ENCODE measurements around the gene COL4A2.
"Not testable (repeated sequence)": the region's sequence is repeated elsewhere in the genome, so short reads cannot be mapped to it uniquely, and the experiment has no call there.

The COL4A2 gene

DNA sequence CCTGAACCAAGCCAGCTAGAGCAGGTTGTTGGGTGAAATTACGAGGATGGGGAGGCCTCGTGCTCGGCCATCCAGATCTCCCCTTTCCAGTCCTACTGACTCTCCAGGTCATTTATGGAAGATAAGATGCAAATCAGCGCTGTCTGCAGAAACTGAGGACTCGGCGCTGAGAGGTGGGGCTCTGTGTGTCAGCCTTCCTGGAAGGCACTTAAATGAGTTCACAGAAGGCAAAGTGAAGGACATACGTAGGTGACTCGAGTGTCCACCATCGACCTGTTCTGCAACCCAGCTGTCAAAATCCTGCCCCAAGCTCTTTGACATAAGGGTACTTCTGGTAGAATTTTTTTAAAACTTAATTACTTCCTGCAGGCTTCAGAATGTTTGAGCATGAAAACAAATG, 168.0 kb downstream of the COL4A2 start:
- no peak for DNase-seq (ENCODE audit: low read depth in 2 of 2)

DNA sequence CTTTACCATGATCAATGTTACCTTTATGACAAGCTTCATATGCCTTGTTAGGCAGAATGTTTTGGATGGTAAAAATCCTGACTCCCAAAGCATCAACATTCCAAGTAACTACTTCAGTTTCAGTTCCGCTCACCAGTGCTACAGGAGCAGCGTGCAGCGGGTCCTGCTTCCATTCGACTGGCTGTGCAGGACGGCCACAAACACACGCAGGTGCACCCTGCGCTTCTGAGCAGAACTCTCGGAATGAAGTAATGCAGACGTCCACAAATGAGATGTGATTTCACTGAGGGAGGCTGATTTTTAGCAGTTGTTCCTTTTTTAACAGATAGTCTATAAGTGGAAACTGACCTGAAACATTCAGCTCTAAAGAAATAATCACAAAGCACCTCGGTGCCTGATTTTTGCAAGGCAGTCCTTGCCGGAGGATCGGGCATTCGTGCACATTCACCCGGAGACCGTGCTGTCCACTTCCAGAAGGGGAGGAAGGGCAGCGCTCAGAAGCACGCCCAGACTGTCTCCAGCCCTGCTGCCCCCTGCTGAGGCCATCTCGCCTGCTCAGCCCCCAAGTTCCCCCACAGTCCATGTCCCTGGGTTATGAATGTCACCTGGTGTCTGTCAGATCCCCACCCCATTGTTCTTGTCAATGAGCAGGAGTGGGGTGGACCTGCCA, 168.6 kb downstream of the COL4A2 start:
- no peak for DNase-seq (ENCODE audit: low read depth in 2 of 2)

DNA sequence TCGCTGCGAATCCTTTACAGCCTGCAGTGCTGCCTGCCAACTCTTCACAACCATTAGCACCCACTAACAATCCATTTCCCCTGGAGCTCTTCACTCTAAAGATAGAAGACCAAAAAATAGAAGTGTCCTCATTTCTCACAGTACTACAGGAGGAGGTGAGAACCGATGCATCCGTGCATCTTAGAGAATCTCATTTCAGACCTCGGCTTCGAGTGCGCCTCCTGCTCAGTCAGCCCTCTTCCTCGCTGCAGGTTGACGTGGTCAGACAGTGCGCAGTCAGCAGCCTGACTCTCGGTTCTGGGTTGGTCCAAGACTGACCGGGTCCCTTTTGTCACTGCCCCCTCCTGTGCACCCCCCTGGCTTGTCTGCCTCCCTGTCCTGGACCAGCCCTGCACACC, 169.1 kb downstream of the COL4A2 start:
- DNase-seq (ENCODE audit: low read depth in 2 of 2): no peak

DNA sequence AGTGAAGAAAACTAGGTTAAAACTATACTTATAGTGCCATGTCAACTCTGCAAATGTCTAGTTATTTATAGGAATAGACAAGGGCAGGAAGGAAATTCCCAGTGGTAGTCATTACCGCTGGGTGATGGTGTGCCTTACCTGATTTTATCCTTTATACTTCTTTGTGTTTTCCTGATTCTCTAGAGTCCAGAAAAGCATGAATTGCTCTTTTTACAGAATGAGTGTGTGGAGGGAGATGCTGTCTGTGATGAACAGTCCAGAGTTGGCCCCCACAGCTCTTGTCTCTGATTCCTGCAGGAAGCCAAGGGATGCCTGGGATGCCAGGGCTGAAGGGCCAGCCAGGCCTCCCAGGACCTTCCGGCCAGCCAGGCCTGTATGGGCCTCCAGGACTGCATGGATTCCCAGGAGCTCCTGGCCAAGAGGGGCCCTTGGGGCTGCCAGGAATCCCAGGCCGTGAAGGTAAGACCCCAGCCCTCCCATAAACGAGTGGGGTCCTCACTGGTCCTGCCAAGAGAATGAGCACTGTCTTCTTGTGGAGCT, 170.7 kb downstream of the COL4A2 start:
- DNase-seq (ENCODE audit: low read depth in 2 of 2): no peak

DNA sequence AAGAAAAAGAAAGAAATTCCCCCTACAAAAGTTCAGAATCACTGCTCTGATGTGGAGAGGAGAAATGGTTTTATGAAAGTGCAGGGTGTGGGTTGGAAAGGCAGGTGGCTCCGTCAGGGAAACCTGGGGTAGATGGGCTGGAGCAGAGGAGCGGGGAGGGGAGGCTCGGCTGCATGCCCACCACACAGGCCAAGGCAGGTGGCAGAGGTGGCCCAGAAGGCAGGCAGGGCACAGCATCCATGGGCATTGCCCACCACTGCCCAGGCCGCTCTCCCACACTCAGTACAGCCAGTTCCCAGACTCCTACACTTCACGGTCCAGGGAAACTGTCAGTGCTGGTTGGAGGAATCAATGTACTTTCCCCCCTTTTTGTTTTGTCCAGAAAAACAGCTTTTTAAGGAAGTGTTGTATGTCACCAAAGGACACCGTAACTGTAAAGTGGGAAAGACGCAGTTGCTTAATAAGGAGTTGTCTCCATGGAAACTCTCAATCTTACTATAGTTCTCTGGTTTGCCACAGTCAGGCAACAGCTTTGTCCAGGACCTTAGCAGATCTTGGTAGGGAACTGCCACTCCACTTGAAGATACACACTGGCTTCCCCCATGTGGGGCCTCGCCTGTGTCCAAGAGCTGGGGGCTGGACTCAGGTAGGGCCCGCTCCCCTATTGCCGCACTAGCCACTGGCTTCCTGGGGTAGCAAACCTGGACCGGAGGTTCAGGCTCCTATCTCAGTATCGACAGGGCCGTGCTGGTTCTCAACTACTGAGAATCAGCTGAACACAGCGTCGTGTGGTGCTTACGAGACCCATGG, 171.5 kb downstream of the COL4A2 start:
- DNase-seq (ENCODE audit: low read depth in 2 of 2): no peak

DNA sequence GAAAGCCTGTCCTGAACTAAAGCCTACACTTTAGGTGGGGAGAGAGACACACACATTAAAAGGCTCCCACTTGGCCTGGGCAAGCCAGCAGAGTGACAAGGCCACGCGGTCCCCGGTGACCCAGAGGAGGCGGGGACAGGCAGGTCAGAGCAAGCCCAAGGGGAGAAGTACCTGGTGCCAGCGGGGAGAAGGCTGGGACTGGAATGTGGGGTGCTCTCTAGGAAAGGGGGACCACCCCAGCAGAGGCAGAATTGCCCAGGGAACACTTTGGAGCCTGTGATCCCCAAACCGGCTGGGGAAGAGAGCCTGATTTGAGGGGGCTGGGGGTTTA, 172.1 kb downstream of the COL4A2 start:
- DNase-seq (ENCODE audit: low read depth in 2 of 2): no peak

DNA sequence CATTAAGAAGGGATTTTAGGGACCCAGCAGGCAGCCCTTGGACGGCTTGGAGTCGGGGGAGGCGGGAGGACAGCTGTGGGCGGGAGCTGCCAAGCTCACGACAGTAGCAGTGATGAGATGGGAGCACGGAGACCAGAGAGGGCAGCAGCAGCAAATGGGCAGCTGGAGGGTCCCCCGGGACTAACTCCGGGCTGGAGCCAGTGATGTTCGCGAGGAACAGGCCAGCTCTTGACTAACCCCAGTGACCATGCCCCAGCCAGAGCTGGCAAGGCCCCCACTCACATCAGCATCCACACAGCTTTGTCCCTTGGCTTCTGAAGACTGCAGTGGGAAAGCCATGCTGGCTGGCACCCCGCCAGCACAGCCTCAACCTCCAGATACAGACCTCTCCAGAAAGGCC, 172.6 kb downstream of the COL4A2 start:
- DNase-seq (ENCODE audit: low read depth in 2 of 2): no peak

DNA sequence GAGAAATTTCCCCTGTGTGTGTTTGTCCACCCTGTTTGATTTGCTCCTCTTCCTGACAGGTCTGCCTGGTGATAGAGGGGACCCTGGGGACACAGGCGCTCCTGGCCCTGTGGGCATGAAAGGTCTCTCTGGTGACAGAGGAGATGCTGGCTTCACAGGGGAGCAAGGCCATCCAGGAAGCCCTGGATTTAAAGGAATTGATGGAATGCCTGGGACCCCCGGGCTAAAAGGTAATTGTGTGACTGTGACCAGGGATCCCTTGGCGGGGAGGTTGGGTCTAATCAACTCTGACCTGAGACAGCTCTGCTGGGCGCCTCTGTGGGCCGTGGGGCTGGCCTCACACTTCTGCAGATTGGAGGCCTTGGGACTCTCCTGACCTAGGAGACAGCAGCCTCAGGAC, 173.1 kb downstream of the COL4A2 start:
- no peak for DNase-seq (ENCODE audit: low read depth in 2 of 2)

DNA sequence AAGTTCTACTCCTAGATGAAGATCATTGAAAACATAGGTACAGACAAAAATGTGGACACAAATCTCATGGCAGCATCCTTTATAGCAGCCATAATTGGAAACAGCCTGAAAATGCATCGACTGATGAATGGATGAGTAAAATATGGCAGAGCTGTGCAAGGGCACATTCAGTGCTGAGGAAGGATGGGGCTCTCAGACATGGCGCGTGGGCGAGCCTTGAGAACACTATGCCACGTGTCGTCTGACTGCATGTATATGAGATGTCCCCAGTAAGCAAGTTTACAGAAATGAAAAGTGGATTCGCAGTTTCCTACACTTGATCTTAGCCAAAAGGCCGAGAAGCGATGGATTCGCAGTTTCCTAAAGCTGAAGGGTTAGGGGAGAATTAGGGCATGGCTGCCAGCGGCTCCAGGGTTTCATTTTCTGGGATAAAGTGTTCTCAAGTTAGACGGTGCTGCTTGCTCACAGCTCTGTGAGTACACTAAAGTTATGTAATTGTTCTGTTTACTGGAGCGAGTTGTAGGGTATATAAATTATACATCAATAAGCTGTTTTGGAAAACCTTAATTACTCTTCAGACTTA, 176.4 kb downstream of the COL4A2 start:
- DNase-seq (ENCODE audit: low read depth in 2 of 2): no peak

DNA sequence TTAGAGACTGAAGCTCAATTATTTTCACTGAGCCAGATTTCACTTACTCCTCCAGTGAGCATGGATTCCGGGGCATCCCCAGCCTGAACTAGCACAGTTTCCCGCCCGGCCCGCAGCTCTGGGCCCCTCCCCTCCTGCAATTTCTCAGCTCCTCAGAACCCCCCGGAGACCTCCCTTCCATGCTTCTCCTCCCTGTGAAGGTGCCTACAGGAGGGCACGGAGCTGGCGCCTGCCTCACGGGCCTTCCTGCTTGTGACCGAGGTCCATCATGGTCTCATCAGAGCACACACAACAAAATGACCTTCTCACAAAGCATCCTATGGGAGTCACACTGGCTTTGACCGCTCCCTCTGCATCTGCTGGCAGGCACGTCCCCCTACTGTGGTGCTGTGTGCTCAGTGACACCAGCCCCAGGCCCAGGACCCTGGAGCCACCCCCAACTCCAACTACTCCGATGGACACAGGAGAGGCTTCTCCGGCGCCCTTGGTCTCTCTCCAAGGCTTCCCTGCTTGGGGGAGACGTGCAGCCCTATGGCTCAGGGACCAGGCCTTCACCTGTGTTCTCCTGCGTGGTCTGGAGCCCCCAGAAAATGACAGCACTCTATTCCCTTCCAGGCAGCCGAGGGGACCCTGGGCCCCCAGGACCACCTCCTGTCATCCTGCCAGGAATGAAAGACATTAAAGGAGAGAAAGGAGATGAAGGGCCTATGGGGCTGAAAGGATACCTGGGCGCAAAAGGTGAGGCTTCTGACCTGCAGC, 177.4 kb downstream of the COL4A2 start:
- DNase-seq (ENCODE audit: low read depth in 2 of 2): no peak

DNA sequence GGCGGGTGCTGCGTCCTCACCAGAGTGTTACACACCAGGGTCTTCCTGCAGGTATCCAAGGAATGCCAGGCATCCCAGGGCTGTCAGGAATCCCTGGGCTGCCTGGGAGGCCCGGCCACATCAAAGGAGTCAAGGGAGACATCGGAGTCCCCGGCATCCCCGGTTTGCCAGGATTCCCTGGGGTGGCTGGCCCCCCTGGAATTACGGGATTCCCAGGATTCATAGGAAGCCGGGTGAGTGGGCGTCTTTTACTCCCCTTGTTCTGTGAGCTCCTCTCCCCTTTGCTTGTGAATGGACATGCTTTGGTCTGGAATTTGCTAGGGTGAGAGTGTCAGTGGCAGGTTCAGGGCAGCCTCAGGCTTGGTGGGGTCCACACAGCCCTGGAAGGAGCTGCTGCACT, 178.5 kb downstream of the COL4A2 start:
- no peak for DNase-seq (ENCODE audit: low read depth in 2 of 2)

DNA sequence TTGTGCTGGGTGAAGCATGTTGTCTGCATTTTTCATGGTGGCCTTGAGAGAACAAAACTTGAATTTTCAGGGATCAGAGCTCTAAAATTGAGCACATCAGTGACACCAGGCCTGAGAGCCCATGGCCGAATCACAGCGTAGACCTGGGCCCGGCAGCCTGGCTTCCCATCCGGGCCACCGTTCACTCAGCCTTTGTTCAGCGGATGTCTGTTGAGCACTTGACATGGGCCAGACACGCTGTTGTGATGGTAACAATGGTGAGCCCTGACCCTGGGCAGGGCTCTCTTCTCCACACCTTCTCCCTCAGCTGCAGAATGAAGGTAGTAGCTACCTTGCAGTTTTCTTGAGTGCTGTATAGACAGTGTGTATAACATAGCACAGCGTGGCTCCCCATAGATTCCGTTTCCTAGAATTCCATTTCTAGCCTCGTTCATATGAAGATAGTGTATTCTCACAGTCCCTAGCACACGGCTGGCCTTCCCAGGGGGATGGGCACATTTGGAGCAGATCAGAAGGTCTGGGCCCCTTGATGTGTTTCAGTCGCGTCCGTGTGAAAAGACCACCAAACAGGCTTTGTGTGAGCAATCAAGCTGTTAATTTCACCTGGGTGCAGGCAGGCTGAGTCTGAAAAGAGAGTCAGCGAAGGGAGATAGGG, 179.1 kb downstream of the COL4A2 start:
- DNase-seq (ENCODE audit: low read depth in 2 of 2): no peak

DNA sequence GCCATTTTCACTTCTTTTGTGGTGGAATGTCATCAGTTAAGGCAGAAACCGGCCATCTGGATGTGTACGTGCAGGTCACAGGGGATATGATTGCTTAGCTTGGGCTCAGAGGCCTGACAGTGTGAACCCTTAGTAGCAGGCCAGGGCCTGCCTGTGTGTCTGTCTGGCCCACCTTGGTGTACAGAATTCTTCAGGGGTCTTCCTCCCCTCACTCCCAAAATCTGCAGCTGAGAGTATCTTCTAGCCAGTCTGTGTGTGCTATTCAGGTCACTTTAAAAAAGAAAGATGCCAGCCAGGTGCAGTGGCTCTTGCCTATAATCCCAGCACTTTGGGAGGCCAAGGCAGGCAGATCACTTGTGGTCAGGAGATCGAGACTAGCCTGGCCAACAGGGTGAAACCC, 179.8 kb downstream of the COL4A2 start:
- DNase-seq (ENCODE audit: low read depth in 2 of 2): not testable (repeated sequence)

DNA sequence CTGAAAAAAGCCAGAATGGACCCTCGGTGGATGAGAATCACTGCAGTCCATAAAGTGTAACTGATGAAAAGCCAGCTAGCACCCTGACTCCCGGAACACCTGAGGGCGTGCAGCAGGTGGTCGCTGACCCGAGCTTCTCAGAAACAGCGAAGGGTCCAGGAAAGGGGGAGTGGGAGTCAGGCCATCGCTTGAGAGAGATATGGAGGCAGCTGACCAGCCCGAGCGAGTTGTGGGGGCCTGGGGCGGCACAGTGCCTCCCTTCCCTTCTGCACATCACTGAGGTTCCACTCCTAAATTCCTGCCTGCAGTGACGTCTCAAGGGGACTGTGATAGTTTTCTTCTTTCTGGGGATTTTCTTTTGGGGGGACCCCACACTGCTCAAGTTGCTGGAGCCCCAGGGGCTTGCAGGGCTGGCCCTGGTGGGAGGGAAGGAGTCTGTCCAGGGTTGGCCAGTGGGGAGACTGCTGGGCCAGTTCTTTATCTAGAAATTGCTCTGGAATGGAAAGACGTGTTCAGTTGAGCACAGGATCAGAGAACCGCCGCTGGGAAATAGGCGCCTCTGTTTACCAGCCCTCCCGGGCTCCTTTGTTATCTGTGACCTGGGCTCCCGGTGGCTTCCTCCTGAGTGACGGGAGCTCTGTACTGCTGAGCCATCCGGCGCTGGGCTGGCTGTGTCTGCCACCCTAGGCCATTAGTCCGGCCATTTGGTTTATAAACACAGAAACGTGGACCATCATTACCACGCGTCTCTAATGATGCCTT, 183.1 kb downstream of the COL4A2 start:
- no peak for DNase-seq (ENCODE audit: low read depth in 2 of 2)

DNA sequence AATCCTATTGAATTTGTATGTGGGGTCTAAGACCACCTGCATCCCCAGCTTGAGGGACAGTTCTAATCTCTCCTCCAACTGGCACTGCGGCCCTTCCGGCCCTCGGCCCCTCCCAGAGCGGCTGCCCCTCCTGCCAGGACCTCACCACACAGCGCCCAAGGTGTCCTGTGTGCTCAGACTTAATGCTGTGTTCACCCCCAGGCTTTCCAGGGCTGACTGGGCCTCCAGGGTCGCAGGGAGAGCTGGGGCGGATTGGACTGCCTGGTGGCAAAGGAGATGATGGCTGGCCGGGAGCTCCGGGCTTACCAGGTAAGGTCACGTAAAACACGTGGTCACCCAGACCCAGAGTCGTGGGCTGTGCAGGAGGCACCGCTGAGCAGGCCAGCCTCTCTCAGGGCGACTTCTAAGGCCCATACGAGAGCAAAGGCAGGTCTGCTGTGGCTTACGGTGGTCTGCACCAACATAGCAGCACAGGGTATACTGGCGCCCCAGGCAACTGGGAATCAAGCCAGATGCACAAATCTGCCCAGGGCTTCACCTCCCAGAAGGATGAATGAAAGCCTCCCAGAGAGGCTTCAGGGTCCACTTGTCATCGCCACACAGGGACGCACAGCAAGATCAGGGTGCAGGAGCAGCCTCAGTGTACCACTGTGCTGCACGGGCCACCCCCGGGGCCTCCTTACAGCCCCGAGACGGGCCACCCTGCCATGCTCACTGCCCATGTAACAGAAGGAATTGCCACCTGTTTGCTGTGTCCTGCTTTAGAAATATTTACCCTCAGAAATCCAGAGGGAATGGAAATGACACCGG, 185.0 kb downstream of the COL4A2 start:
- no peak for DNase-seq (ENCODE audit: low read depth in 2 of 2)

DNA sequence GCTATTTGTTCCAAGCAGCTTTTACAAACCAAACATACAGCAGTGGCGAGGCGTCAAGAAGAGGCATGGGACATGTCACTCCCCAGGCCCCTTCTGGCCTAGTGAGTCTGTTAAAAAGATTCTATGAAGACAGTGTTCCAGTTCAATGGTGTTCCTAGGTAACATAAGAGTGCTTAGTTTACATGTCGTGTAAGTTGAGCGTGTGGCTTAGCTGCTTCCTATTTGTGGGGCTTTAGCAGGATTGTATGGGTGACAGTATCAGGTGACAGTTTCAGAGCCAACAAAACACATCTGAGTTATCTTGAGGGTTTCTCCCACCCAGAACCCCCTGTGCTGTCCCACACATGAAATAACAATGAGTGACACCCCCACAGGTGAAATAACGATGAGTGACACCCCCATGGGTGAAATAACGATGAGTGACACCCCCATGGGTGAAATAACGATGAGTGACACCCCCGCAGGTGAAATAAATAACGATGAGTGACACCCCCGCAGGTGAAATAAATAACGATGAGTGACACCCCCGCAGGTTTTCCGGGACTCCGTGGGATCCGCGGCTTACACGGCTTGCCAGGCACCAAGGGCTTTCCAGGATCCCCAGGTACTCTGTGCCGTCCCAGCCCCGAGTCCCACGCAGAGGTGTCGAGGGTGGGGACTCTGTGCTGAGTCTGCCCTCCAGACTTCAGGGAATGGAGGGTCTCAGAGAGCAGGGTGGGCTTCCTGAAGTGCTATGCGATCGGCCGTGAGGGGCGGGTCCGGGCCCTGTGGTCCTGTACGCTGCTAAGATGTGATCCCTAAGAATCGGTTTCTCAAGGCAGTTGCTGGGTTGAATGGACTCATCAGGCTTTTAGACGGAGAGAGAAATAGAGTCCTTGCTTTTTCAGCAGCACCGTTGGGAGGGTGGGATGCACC, 185.9 kb downstream of the COL4A2 start:
- DNase-seq (ENCODE audit: low read depth in 2 of 2): no peak

DNA sequence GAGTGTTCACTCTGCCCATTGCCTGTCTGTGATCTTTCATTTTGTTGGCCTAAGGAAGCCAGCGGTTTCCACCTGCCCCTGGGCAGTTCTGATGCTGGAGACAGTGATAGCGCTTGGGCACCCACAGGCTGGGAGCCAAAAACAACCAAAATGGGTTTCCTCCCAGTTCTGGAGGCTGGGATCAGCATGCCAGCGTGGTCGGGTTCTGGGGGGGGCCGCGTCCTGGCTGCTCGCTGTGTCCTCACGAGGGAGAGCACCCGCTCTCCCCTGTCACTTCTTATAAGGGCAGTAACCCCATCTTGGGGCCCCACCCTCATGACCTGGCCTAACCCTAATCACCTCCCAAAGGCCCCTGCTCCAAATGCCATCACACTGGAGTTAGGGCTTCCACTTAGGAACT, 186.5 kb downstream of the COL4A2 start:
- DNase-seq (ENCODE audit: low read depth in 2 of 2): no peak

DNA sequence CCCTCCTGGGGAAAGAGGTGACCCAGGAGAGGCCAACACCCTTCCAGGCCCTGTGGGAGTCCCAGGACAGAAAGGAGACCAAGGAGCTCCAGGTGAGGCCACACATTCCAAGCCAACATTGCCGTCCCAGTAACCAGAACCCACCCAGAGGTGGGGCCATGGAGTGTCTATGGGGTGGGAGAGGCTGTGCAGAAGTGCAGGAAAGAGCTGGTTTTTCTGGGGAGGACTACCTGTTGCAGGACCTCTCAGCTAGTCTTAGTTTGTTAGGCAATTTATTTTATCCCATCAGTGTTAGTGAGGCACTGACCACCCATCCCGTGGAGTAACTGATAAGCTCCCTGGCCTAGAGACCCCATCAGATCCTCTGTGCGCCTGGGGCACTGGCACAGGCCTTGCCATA, 188.3 kb downstream of the COL4A2 start:
- DNase-seq (ENCODE audit: low read depth in 2 of 2): no peak

DNA sequence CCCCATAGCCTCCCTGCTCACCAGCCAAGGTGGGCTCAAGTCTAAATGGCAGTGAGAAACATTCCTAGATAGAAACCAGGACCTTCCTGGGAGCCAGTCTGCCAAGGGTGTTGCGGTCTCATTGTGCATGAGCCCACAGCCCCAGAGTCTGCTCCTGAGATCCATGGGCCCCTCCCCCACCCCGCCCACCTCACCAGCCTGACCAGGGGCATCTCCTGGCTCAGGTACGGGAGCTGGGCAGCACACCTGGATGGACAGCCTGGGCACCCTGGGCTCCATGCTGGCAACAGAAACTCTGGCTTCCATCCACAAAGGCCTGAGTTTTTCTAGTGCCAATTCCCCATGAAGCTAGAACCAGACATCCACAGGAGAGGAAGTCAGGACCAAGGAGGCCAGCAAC, 188.8 kb downstream of the COL4A2 start:
- DNase-seq (ENCODE audit: low read depth in 2 of 2): no peak
